Measurements from ENCODE around the gene ERCC2. TPM values are rescaled to one million over a fixed set of nuclear protein-coding genes. Genes with fewer than 3 reads are reported as not detected.

Gene ERCC2
- total RNA-seq, 1 donor from 2014 or later = 26.1 TPM

DNA sequence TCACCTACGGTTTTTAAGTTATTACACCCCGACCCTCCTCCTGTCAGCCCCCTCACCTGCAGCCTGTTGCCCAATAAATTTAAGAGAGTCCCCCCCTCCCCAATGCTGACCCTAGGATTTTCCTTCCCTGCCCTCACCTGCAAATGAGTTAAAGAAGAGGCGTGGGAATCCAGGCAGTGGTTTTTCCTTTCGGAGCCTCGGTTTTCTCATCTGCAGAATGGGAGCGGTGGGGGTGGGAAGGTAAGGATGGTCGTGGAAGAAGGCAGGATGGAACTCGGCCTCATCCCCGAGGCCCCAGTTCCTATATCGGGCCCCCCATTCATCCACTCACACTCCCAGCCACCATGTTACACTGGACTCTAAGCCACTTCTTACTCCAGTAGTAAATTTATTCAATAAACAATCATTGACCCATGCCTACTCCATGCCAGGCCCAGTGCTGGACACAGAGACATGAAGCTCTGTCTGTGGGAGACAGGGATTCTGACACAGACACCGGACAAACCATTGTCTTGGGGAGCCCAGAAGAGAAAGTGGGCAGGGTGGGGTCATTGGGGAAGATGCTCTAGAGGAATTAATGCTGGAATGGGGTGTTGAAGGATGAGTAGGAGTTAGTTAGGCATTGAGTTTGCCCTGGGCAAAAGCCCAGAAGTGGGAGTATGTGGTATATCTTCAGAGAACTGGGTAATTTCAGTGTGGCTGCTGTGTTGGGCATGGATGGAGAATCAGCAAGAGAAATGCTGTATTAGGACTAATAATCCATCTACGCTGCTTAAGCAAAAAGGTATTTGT, 66.9 kb downstream of the ERCC2 start:
- no peak for DNase-seq (ENCODE audit: low spot score)

DNA sequence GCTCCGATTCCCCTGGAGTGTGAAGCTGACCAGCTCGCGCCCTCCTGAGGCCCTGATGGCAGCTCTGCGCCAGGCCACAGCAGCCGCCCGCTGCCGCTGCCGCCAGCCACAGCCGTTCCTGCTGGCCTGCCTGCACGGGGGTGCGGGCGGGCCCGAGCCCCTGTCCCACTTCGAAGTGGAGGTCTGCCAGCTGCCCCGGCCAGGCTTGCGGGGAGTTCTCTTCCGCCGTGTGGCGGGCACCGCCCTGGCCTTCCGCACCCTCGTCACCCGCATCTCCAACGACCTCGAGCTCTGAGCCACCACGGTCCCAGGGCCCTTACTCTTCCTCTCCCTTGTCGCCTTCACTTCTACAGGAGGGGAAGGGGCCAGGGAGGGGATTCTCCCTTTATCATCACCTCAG, 68.0 kb downstream of the ERCC2 start:
- DNase-seq (ENCODE audit: low spot score) = no peak

Other genes starting within 250 kb of the ERCC2 start
- 0.60 TPM for gene NKPD1, start 209.6 kb downstream of the ERCC2 start, total RNA-seq
- gene TRAPPC6A, start 192.3 kb downstream of the ERCC2 start, total RNA-seq = 37.7 TPM
- gene BLOC1S3, start 191.8 kb downstream of the ERCC2 start, total RNA-seq = 15.0 TPM
- 7.2 TPM for gene EXOC3L2, start 125.2 kb downstream of the ERCC2 start, total RNA-seq
- gene MARK4, start 119.3 kb downstream of the ERCC2 start, total RNA-seq = 32.0 TPM
- gene CKM, start 47.7 kb downstream of the ERCC2 start, total RNA-seq = 2.8 TPM
- gene KLC3, start 29.8 kb downstream of the ERCC2 start, total RNA-seq = 1.3 TPM
- gene PPP1R13L, start 34.5 kb upstream of the ERCC2 start, total RNA-seq = 108 TPM
- gene POLR1G, start 36.1 kb upstream of the ERCC2 start, total RNA-seq = 6.9 TPM
- 78.3 TPM for gene ERCC1, start 53.3 kb upstream of the ERCC2 start, total RNA-seq
- gene FOSB, start 97.4 kb upstream of the ERCC2 start, total RNA-seq = 1.5 TPM
- 5.8 TPM for gene RTN2, start 126.5 kb upstream of the ERCC2 start, total RNA-seq
- gene PPM1N, start 127.9 kb upstream of the ERCC2 start, total RNA-seq = 1.4 TPM
- 90.1 TPM for gene VASP, start 136.9 kb upstream of the ERCC2 start, total RNA-seq
- gene OPA3, start 214.2 kb upstream of the ERCC2 start, total RNA-seq = 21.1 TPM
- 5.1 TPM for gene GPR4, start 231.6 kb upstream of the ERCC2 start, total RNA-seq

Data from ureter (tissue), 1 donor.